GM23338 (cell line): Measurements from ENCODE around the gene MFAP5. TPM values are rescaled to one million over a fixed set of nuclear protein-coding genes. Genes with fewer than 3 reads are reported as not detected.
A peak's percentile ranks its signal among the peaks of the same experiment; 100 is the strongest.

Source experiments
- ATAC-seq: fragments of 200-7000 bp; cut with Tn5 transposase; 3 replicates; pipeline ENCODE4 v1.9.1; 2020
- DNase-seq: peaks from one replicate; pipeline ENCODE4 v3.0.0-alpha.2; 2015; ENCODE audit warnings: low spot score
- H2AFZ ChIP-seq: fragments of 200-600 bp; sonication (generic); 2 replicates; pipeline ENCODE4 v1.8.0; 2016; ENCODE audit warnings: antibody characterized with exemption, mild to moderate bottlenecking, moderate library complexity
- H3F3A ChIP-seq: fragments of 200-600 bp; sonication (generic); replicated peaks from 2 replicates; pipeline ENCODE4 v1.8.0; 2017; ENCODE audit warnings: antibody characterized with exemption, mixed run types, low read depth
- H3K27ac ChIP-seq: fragments of 200-600 bp; sonication (generic); 2 replicates; pipeline ENCODE4 v1.6.1; 2016; ENCODE audit warnings: low read depth
- H3K27me3 ChIP-seq: fragments of 200-600 bp; sonication (generic); 2 replicates; pipeline ENCODE4 v1.8.0; 2016; ENCODE audit warnings: mild to moderate bottlenecking, mixed run types, moderate library complexity; ENCODE audit not compliant: insufficient read depth
- H3K36me3 ChIP-seq: fragments of 200-600 bp; sonication (generic); 2 replicates; pipeline ENCODE4 v1.8.0; 2016; ENCODE audit warnings: mild to moderate bottlenecking; ENCODE audit not compliant: insufficient read depth
- H3K4me1 ChIP-seq: fragments of 200-600 bp; sonication (generic); 2 replicates; pipeline ENCODE4 v1.8.0; 2016; ENCODE audit warnings: mild to moderate bottlenecking, moderate library complexity; ENCODE audit not compliant: insufficient read depth
- H3K4me2 ChIP-seq: fragments of 200-600 bp; sonication (generic); 2 replicates; pipeline ENCODE4 v1.7.1; 2017; ENCODE audit warnings: mixed run types
- H3K4me3 ChIP-seq: fragments of 200-600 bp; sonication (generic); 2 replicates; pipeline ENCODE4 v1.6.1; 2016; ENCODE audit warnings: mixed run types
- H3K79me2 ChIP-seq: fragments of 200-600 bp; sonication (generic); replicated peaks from 2 replicates; pipeline ENCODE4 v1.8.0; 2017; ENCODE audit warnings: mild to moderate bottlenecking; ENCODE audit not compliant: insufficient read depth
- H3K9me2 ChIP-seq: fragments of 200-600 bp; sonication (generic); 2 replicates; pipeline ENCODE4 v1.8.0; 2017; ENCODE audit not compliant: insufficient read depth
- H4K20me1 ChIP-seq: fragments of 200-600 bp; sonication (generic); replicated peaks from 2 replicates; pipeline ENCODE4 v1.8.0; 2017; ENCODE audit warnings: mild to moderate bottlenecking; ENCODE audit not compliant: insufficient read depth
- H3K27ac Mint-ChIP-seq: 2 replicates; pipeline ENCODE4 v1.8.0; 2020; ENCODE audit warnings: inconsistent platforms, mild to moderate bottlenecking, moderate library complexity, mixed read lengths
- H3K27me3 Mint-ChIP-seq: 3 replicates; pipeline ENCODE4 v1.8.0; 2022; ENCODE audit warnings: low read depth, mild to moderate bottlenecking, moderate library complexity, mixed read lengths, inconsistent platforms; ENCODE audit not compliant: insufficient read depth, poor library complexity
- H3K36me3 Mint-ChIP-seq: 3 replicates; pipeline ENCODE4 v1.8.0; 2021; ENCODE audit warnings: low read depth, mild to moderate bottlenecking, inconsistent platforms, moderate library complexity, mixed read lengths
- H3K4me1 Mint-ChIP-seq: 3 replicates; pipeline ENCODE4 v1.8.0; 2020; ENCODE audit warnings: mild to moderate bottlenecking, inconsistent platforms, mixed read lengths
- H3K4me3 Mint-ChIP-seq: 3 replicates; pipeline ENCODE4 v1.8.0; 2021; ENCODE audit warnings: moderate library complexity, mild to moderate bottlenecking, inconsistent platforms, mixed read lengths
- H3K9me3 Mint-ChIP-seq: 3 replicates; pipeline ENCODE4 v1.8.0; 2020; ENCODE audit warnings: moderate library complexity, mild to moderate bottlenecking, inconsistent platforms, mixed read lengths
- CREB1 ChIP-seq: fragments of 250-450 bp; sonication (Bioruptor Pico); IDR thresholded peaks from 2 replicates; pipeline ENCODE4 v1.5.0; 2020; ENCODE audit warnings: low read depth, mild to moderate bottlenecking, moderate library complexity
- ETS1 ChIP-seq: IDR thresholded peaks from 2 replicates; pipeline ENCODE4 v1.6.1; 2016; ENCODE audit warnings: antibody characterized with exemption
- EZH2 ChIP-seq: fragments of 200-600 bp; sonication (generic); IDR thresholded peaks from one replicate; pipeline ENCODE4 v1.8.0; 2017; ENCODE audit warnings: antibody characterized with exemption, mild to moderate bottlenecking, low read depth; ENCODE audit not compliant: unreplicated experiment
- EZH2phosphoT487 ChIP-seq: fragments of 200-600 bp; sonication (generic); IDR thresholded peaks from one replicate; pipeline ENCODE4 v1.8.1; 2018; ENCODE audit warnings: antibody characterized with exemption; ENCODE audit not compliant: unreplicated experiment
- JUNB ChIP-seq: IDR thresholded peaks from one replicate; pipeline ENCODE4 v1.6.1; 2016; ENCODE audit warnings: antibody characterized with exemption; ENCODE audit not compliant: unreplicated experiment
- NANOG ChIP-seq: IDR thresholded peaks from 2 replicates; pipeline ENCODE4 v1.6.1; 2016; ENCODE audit warnings: antibody characterized with exemption, borderline replicate concordance
- POLR2AphosphoS5 ChIP-seq: IDR thresholded peaks from 2 replicates; pipeline ENCODE4 v1.6.1; 2016; ENCODE audit warnings: antibody characterized with exemption, low read depth
- REST ChIP-seq: IDR thresholded peaks from one replicate; pipeline ENCODE4 v1.6.1; 2018; ENCODE audit warnings: antibody characterized with exemption; ENCODE audit not compliant: unreplicated experiment
- STAT1 ChIP-seq: IDR thresholded peaks from one replicate; pipeline ENCODE4 v1.6.1; 2016; ENCODE audit warnings: antibody characterized with exemption; ENCODE audit not compliant: unreplicated experiment
- ZNF114 ChIP-seq: fragments of 250-450 bp; sonication (Bioruptor Pico); IDR thresholded peaks from 2 replicates; pipeline ENCODE4 v1.5.0; 2020; ENCODE audit warnings: mild to moderate bottlenecking, moderate library complexity
- ZNF331 ChIP-seq: fragments of 250-450 bp; sonication (Bioruptor Pico); IDR thresholded peaks from 2 replicates; pipeline ENCODE4 v1.5.0; 2020; ENCODE audit warnings: low read depth, mild to moderate bottlenecking, moderate library complexity
- ZNF462 ChIP-seq: fragments of 250-450 bp; sonication (Bioruptor Pico); IDR thresholded peaks from 2 replicates; pipeline ENCODE4 v1.5.0; 2020; ENCODE audit warnings: mild to moderate bottlenecking, moderate library complexity
- polyA plus RNA-seq: library from polyadenylated mRNA; unstranded; fragments of >200 nt; fragmentation: Nextera tagmentation; extraction: Ambion mirVana; gene quantifications from 2 replicates; pipeline ENCODE4 v1.2.1, GENCODE V29; 2016
- total RNA-seq: library from RNA; depleted of rRNA; stranded (reverse); fragments of >200 nt; shearing (Covaris generic); gene quantifications from 2 replicates; pipeline ENCODE4 v1.2.3, GENCODE V29; 2014

MFAP5 gene
- total and polyA plus RNA-seq, 2 experiments from 2014 or later, result 0.68 to 0.90 TPM

GRCh38 chr12:8697476-8698131 lies 35.0 kb upstream of the MFAP5 start, which contains the start of gene RIMKLB:
Gene RIMKLB (plus strand): TSS chr12:8697991. CDS start chr12:8713867, 15,876 bp downstream.
- Mint-ChIP-seq H3K4me3 (peak within 1 kb of the TSS; percentile 75), H3K9me3 (no peaks in the 10 kb centered on the region), H3K27ac (peak within 1 kb of the TSS; percentile 94), H3K27me3 (peaks cover 16% of the 10 kb centered on the region), H3K4me1 (peaks cover 48% of the 10 kb centered on the region), H3K36me3 (peaks cover 23% of the 10 kb centered on the region)
- H3F3A ChIP-seq, result no peaks in the 10 kb centered on the region
- no peaks in the 10 kb centered on the region for H3K27me3 ChIP-seq
- peak; percentile 75 for ATAC-seq
- H3K4me2 ChIP-seq, result peak within 1 kb of the TSS; percentile 85
- H3K27ac ChIP-seq, result peak within 1 kb of the TSS; percentile 90
- no peaks in the 10 kb centered on the region for H3K9me2 ChIP-seq
- H3K4me3 ChIP-seq, result peak within 1 kb of the TSS; percentile 60
- H2AFZ ChIP-seq, result no peak within 1 kb of the TSS
- H3K36me3 ChIP-seq, result no peaks in the 10 kb centered on the region
- H3K4me1 ChIP-seq, result peaks cover 37% of the 10 kb centered on the region
- DNase-seq, result peak; percentile 92
- peaks cover 42% of the 10 kb centered on the region for H3K79me2 ChIP-seq
- peaks cover 24% of the 10 kb centered on the region for H4K20me1 ChIP-seq
- TF ChIP-seq ZNF114 (CRISPR knock-in tag), result no peak
- no peak for TF ChIP-seq STAT1
- TF ChIP-seq REST, result no peak
- no peak for TF ChIP-seq CREB1
- no peak for TF ChIP-seq EZH2phosphoT487
- TF ChIP-seq NANOG, result no peak
- TF ChIP-seq ZNF331 (CRISPR knock-in tag), result no peak
- TF ChIP-seq ZNF462 (CRISPR knock-in tag), result no peak
- TF ChIP-seq ETS1, result 0 out of 2 replicates have a peak, but pooled peaks have one; percentile 16
- peak; percentile 73 for TF ChIP-seq POLR2AphosphoS5
- no peak for TF ChIP-seq JUNB
- no peak for TF ChIP-seq EZH2
